HepG2 (cell line): Measurements from ENCODE around the gene CCNB1. TPM values are rescaled to one million over a fixed set of nuclear protein-coding genes. Genes with fewer than 3 reads are reported as not detected.

Source experiments
- ARHGAP35 ChIP-seq: sonication (generic); formaldehyde crosslinking; IDR thresholded peaks from 2 replicates; pipeline ENCODE4 v1.9.0; 2022; ENCODE audit warnings: mild to moderate bottlenecking, inconsistent platforms, moderate library complexity, missing genetic modification reagents, borderline replicate concordance
- BORCS8-MEF2B ChIP-seq: sonication (generic); formaldehyde crosslinking; IDR thresholded peaks from 2 replicates; pipeline ENCODE4 v1.8.0; 2022; ENCODE audit warnings: mild to moderate bottlenecking, missing genetic modification reagents
- CHD4 ChIP-seq: fragments of 200-600 bp; sonication (generic); IDR thresholded peaks from 2 replicates; pipeline ENCODE4 v1.7.0; 2017; ENCODE audit warnings: mild to moderate bottlenecking, low read length, borderline replicate concordance
- DPF2 ChIP-seq: sonication (generic); formaldehyde crosslinking; IDR thresholded peaks from 2 replicates; pipeline ENCODE4 v1.4.0; 2020; ENCODE audit warnings: mild to moderate bottlenecking, low read depth, missing genetic modification reagents, borderline replicate concordance
- FOXA3 ChIP-seq: IDR thresholded peaks from 2 replicates; pipeline ENCODE4 v1.6.1; 2016; ENCODE audit warnings: missing genetic modification reagents, missing compliant biosample characterization
- HOXA9 ChIP-seq: sonication (generic); formaldehyde crosslinking; IDR thresholded peaks from 2 replicates; pipeline ENCODE4 v1.8.1; 2022; ENCODE audit warnings: missing genetic modification reagents, mild to moderate bottlenecking, moderate library complexity, borderline replicate concordance
- KDM6A ChIP-seq: IDR thresholded peaks from 2 replicates; pipeline ENCODE4 v1.6.1; 2016; ENCODE audit warnings: low read depth
- MIER3 ChIP-seq: IDR thresholded peaks from 2 replicates; pipeline ENCODE4 v1.6.1; 2016; ENCODE audit warnings: missing compliant biosample characterization, borderline replicate concordance
- MXI1 ChIP-seq: IDR thresholded peaks from 3 replicates; pipeline ENCODE4 v1.6.1; 2012; ENCODE audit warnings: low read depth, low read length, inconsistent platforms, borderline replicate concordance
- POLR2AphosphoS5 ChIP-seq: IDR thresholded peaks from 2 replicates; pipeline ENCODE4 v1.6.1; 2012; ENCODE audit warnings: low read depth, low read length
- RNF2 ChIP-seq: fragments of 450-650 bp; conservative IDR thresholded peaks from 2 replicates; pipeline ENCODE4 v1.6.1; 2016; ENCODE audit warnings: low read depth
- SMAD9 ChIP-seq: sonication (generic); formaldehyde crosslinking; IDR thresholded peaks from 2 replicates; pipeline ENCODE4 v1.5.1; 2020; ENCODE audit warnings: mild to moderate bottlenecking, missing genetic modification reagents
- SRSF1 ChIP-seq: fragments of 200-400 bp; formaldehyde crosslinking; optimal IDR thresholded peaks from 2 replicates; pipeline ENCODE3; 2017; ENCODE audit warnings: mild to moderate bottlenecking, low read depth, low read length, moderate library complexity
- U2AF2 ChIP-seq: fragments of 200-400 bp; formaldehyde crosslinking; IDR thresholded peaks from 2 replicates; pipeline ENCODE4 v1.6.1; 2017; ENCODE audit warnings: low read depth, mild to moderate bottlenecking, low read length
- ZMYM4 ChIP-seq: sonication (generic); formaldehyde crosslinking; IDR thresholded peaks from 2 replicates; pipeline ENCODE4 v1.8.1; 2023; ENCODE audit warnings: mild to moderate bottlenecking, missing genetic modification reagents
- ZNF652 ChIP-seq: IDR thresholded peaks from 2 replicates; pipeline ENCODE4 v1.6.1; 2016; ENCODE audit warnings: low read depth, borderline replicate concordance
- polyA plus RNA-seq, 8 experiments: library from polyadenylated mRNA; depleted of rRNA in 3 of 8; stranded (reverse) in 7 of 8; unstranded in 1 of 8; fragments of >200 nt; fragmentation: Illumina TruSeq in 4 of 8; extraction: Trizol in 4 of 8; gene quantifications; 2 replicates each; pipeline versions ENCODE4 v1.2.1 to v1.2.3, GENCODE V29; 2011 to 2016; ENCODE audit warnings: low read depth in 4 of 8, missing spikeins in 1 of 8, mixed read lengths in 1 of 8; ENCODE audit not compliant: insufficient read depth in 1 of 8
- total RNA-seq, 5 experiments: library from RNA; depleted of rRNA; stranded (reverse); fragments of >200 nt; fragmentation: Illumina TruSeq; extraction: Trizol; gene quantifications; 2 replicates each; pipeline ENCODE4 v1.2.3, GENCODE V29; 2016; ENCODE audit warnings: low read depth in 1 of 5
- TF ChIP-seq, protein P1 (sequence below): sonication (generic); formaldehyde crosslinking; IDR thresholded peaks from 2 replicates; pipeline ENCODE4 v1.4.0; 2020; ENCODE audit warnings: missing genetic modification reagents
- TF ChIP-seq, protein P2 (sequence below): sonication (generic); formaldehyde crosslinking; IDR thresholded peaks from 2 replicates; pipeline ENCODE4 v1.8.0; 2022; ENCODE audit warnings: mild to moderate bottlenecking, missing genetic modification reagents, moderate library complexity
- TF ChIP-seq, protein P3 (sequence below): sonication (generic); formaldehyde crosslinking; IDR thresholded peaks from 2 replicates; pipeline ENCODE4 v1.8.1; 2022; ENCODE audit warnings: mild to moderate bottlenecking, missing genetic modification reagents
- TF ChIP-seq, protein P4 (sequence below): sonication (generic); formaldehyde crosslinking; IDR thresholded peaks from 2 replicates; pipeline ENCODE4 v1.4.0; 2020; ENCODE audit warnings: missing genetic modification reagents, mild to moderate bottlenecking, borderline replicate concordance
- TF ChIP-seq, protein P5 (sequence below): sonication (generic); formaldehyde crosslinking; conservative IDR thresholded peaks from 2 replicates; pipeline ENCODE4 v1.4.0; 2020; ENCODE audit warnings: mild to moderate bottlenecking, missing genetic modification reagents, moderate library complexity

The CCNB1 gene
- total and polyA plus RNA-seq, 2 of the 13 experiments (the other 11 are each of a cell fraction or from before 2014, with no cell fraction given): 82.3 to 316 TPM

DNA sequence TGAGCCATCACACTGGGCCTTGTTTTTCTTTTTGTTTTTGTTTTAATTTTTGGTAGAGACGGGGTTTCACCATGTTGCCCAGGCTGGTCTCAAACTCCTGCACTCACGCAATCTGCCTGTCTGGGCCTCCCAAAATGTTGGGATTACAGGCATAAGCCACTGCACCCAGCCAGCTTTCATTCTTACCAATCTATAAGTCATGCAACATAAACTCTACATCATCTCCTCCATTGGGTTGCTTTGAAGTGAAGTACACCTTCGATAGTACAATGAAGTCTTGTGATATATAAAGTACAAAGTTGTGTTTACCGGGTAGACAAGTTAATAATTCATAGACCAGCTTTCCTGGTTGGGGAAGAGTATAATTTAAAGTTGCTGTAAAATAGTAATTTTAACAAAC lies 58.9 kb downstream of the CCNB1 start (continued):
- TF ChIP-seq, protein P1, sequence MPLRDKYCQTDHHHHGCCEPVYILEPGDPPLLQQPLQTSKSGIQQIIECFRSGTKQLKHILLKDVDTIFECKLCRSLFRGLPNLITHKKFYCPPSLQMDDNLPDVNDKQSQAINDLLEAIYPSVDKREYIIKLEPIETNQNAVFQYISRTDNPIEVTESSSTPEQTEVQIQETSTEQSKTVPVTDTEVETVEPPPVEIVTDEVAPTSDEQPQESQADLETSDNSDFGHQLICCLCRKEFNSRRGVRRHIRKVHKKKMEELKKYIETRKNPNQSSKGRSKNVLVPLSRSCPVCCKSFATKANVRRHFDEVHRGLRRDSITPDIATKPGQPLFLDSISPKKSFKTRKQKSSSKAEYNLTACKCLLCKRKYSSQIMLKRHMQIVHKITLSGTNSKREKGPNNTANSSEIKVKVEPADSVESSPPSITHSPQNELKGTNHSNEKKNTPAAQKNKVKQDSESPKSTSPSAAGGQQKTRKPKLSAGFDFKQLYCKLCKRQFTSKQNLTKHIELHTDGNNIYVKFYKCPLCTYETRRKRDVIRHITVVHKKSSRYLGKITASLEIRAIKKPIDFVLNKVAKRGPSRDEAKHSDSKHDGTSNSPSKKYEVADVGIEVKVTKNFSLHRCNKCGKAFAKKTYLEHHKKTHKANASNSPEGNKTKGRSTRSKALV (CRISPR knock-in tag): no peak
- no peak for TF ChIP-seq RNF2
- TF ChIP-seq SRSF1: no peak
- TF ChIP-seq HOXA9 (CRISPR knock-in tag): no peak
- no peak for TF ChIP-seq MIER3 (CRISPR knock-in tag)
- TF ChIP-seq ZNF652: 0 out of 2 replicates have a peak, but pooled peaks have one; percentile 26
- TF ChIP-seq, protein P2, sequence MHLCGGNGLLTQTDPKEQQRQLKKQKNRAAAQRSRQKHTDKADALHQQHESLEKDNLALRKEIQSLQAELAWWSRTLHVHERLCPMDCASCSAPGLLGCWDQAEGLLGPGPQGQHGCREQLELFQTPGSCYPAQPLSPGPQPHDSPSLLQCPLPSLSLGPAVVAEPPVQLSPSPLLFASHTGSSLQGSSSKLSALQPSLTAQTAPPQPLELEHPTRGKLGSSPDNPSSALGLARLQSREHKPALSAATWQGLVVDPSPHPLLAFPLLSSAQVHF (CRISPR knock-in tag): no peak
- no peak for TF ChIP-seq CHD4
- no peak for TF ChIP-seq SMAD9 (CRISPR knock-in tag)
- TF ChIP-seq, protein P3, sequence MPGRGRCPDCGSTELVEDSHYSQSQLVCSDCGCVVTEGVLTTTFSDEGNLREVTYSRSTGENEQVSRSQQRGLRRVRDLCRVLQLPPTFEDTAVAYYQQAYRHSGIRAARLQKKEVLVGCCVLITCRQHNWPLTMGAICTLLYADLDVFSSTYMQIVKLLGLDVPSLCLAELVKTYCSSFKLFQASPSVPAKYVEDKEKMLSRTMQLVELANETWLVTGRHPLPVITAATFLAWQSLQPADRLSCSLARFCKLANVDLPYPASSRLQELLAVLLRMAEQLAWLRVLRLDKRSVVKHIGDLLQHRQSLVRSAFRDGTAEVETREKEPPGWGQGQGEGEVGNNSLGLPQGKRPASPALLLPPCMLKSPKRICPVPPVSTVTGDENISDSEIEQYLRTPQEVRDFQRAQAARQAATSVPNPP (CRISPR knock-in tag): no peak
- TF ChIP-seq, protein P4, sequence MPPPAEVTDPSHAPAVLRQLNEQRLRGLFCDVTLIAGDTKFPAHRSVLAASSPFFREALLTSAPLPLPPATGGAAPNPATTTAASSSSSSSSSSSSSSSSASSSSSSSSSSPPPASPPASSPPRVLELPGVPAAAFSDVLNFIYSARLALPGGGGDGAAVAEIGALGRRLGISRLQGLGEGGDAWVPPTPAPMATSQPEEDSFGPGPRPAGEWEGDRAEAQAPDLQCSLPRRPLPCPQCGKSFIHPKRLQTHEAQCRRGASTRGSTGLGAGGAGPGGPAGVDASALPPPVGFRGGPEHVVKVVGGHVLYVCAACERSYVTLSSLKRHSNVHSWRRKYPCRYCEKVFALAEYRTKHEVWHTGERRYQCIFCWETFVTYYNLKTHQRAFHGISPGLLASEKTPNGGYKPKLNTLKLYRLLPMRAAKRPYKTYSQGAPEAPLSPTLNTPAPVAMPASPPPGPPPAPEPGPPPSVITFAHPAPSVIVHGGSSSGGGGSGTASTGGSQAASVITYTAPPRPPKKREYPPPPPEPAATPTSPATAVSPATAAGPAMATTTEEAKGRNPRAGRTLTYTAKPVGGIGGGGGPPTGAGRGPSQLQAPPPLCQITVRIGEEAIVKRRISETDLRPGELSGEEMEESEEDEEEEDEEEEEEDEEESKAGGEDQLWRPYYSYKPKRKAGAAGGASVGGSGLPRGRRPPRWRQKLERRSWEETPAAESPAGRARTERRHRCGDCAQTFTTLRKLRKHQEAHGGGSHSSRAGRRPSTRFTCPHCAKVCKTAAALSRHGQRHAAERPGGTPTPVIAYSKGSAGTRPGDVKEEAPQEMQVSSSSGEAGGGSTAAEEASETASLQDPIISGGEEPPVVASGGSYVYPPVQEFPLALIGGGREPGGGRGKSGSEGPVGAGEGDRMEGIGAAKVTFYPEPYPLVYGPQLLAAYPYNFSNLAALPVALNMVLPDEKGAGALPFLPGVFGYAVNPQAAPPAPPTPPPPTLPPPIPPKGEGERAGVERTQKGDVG (CRISPR knock-in tag): no peak
- no peak for TF ChIP-seq ARHGAP35
- TF ChIP-seq POLR2AphosphoS5: no peak
- TF ChIP-seq ZMYM4 (CRISPR knock-in tag): no peak
- TF ChIP-seq MXI1: no peak
- no peak for TF ChIP-seq U2AF2
- no peak for TF ChIP-seq FOXA3 (CRISPR knock-in tag)
- TF ChIP-seq DPF2 (CRISPR knock-in tag): no peak
- no peak for TF ChIP-seq BORCS8-MEF2B (CRISPR knock-in tag)
- peak; percentile 72; the same call in 1 of the 2 replicates for TF ChIP-seq KDM6A (CRISPR knock-in tag)
- TF ChIP-seq, protein P5, sequence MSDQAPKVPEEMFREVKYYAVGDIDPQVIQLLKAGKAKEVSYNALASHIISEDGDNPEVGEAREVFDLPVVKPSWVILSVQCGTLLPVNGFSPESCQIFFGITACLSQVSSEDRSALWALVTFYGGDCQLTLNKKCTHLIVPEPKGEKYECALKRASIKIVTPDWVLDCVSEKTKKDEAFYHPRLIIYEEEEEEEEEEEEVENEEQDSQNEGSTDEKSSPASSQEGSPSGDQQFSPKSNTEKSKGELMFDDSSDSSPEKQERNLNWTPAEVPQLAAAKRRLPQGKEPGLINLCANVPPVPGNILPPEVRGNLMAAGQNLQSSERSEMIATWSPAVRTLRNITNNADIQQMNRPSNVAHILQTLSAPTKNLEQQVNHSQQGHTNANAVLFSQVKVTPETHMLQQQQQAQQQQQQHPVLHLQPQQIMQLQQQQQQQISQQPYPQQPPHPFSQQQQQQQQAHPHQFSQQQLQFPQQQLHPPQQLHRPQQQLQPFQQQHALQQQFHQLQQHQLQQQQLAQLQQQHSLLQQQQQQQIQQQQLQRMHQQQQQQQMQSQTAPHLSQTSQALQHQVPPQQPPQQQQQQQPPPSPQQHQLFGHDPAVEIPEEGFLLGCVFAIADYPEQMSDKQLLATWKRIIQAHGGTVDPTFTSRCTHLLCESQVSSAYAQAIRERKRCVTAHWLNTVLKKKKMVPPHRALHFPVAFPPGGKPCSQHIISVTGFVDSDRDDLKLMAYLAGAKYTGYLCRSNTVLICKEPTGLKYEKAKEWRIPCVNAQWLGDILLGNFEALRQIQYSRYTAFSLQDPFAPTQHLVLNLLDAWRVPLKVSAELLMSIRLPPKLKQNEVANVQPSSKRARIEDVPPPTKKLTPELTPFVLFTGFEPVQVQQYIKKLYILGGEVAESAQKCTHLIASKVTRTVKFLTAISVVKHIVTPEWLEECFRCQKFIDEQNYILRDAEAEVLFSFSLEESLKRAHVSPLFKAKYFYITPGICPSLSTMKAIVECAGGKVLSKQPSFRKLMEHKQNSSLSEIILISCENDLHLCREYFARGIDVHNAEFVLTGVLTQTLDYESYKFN: peak; percentile 69
